Skeletal muscle cell (primary cell): ENCODE results near the gene ACAP3.

Experiments
- DNase-seq: peaks from one replicate; pipeline ENCODE4 v3.0.0-alpha.2; 2010; ENCODE audit warnings: low read depth
- H3K4me3 ChIP-seq: 2 replicates; pipeline ENCODE4 v1.5.1; 2011; ENCODE audit warnings: low read depth, mild to moderate bottlenecking, control low read depth, low read length, moderate library complexity

The ACAP3 gene

GRCh38 chr1:1307923-1308755, at the start of gene ACAP3, which contains the start of gene PUSL1:
TSS of gene ACAP3 (minus strand) at chr1:1307930. CDS start at chr1:1307815, 115 bp downstream.
TSS of gene PUSL1 (plus strand) at chr1:1308597. CDS start at chr1:1308644, 47 bp downstream.
- peak within 1 kb of the TSS; percentile 72 for H3K4me3 ChIP-seq
- DNase-seq = peak; percentile 85

- H3K4me3 ChIP-seq = peak overlapping the region; percentile 80
- DNase-seq = no peak
Measured at GRCh38 chr1:1356796-1357401, 49.2 kb upstream of the ACAP3 start.

- no peak for DNase-seq
- peak overlapping the region; percentile 80 for H3K4me3 ChIP-seq
Measured at GRCh38 chr1:1356166-1356795, 48.6 kb upstream of the ACAP3 start.

- DNase-seq = no peak
- peak overlapping the region; percentile 80 for H3K4me3 ChIP-seq
Measured at GRCh38 chr1:1355416-1355815, 47.7 kb upstream of the ACAP3 start.

- H3K4me3 ChIP-seq = no peak overlapping the region
- no peak for DNase-seq
Measured at GRCh38 chr1:1354271-1355247, 46.8 kb upstream of the ACAP3 start.

GRCh38 chr1:1353389-1354151, 45.8 kb upstream of the ACAP3 start:
- no peak for DNase-seq
- H3K4me3 ChIP-seq = no peak overlapping the region

- DNase-seq = no peak
- no peak overlapping the region for H3K4me3 ChIP-seq
Measured at GRCh38 chr1:1352786-1353388, 45.2 kb upstream of the ACAP3 start.

- no peak for DNase-seq
- peak overlapping the region; percentile 7 for H3K4me3 ChIP-seq
Measured at GRCh38 chr1:1351511-1352427, 44.0 kb upstream of the ACAP3 start.

GRCh38 chr1:1349256-1350012, 41.7 kb upstream of the ACAP3 start, which contains the start of gene DVL1:
TSS of gene DVL1 (minus strand) at chr1:1349418. CDS start at chr1:1349065, 353 bp downstream.
- no peak for DNase-seq

GRCh38 chr1:1348420-1349255, 40.9 kb upstream of the ACAP3 start:
- DNase-seq = no peak
- H3K4me3 ChIP-seq = peak overlapping the region; percentile 72

More at GRCh38 chr1:1349256-1350012, 41.7 kb upstream of the ACAP3 start, which contains the start of gene DVL1:
- peak within 1 kb of the TSS; percentile 72 for H3K4me3 ChIP-seq

GRCh38 chr1:1347663-1348419, 40.1 kb upstream of the ACAP3 start:
- H3K4me3 ChIP-seq = peak overlapping the region; percentile 72
- DNase-seq = no peak

GRCh38 chr1:1347026-1347595, 39.4 kb upstream of the ACAP3 start:
- DNase-seq = no peak

GRCh38 chr1:1346501-1346890, 38.8 kb upstream of the ACAP3 start:
- H3K4me3 ChIP-seq = no peak overlapping the region
- no peak for DNase-seq

More at GRCh38 chr1:1347026-1347595, 39.4 kb upstream of the ACAP3 start:
- peak overlapping the region; percentile 72 for H3K4me3 ChIP-seq

- no peak overlapping the region for H3K4me3 ChIP-seq
- no peak for DNase-seq
Measured at GRCh38 chr1:1345860-1346500, 38.2 kb upstream of the ACAP3 start.
